Calu3 (cell line): ENCODE data around the gene NXF1. TPM values are rescaled to one million over a fixed set of nuclear protein-coding genes. Genes with fewer than 3 reads are reported as not detected.

Experiments
- BruUV-seq: library from RNA; stranded (reverse); fragments of 400-500 nt; replicated peaks from 2 replicates; lab custom pipeline; 2021; lab: Mats Ljungman, UMichigan
- CTCF ChIA-PET: fragments of 300-600 bp; sonication (Branson Sonifier 250); formaldehyde crosslinking; loops from one replicate; lab custom pipeline; 2022; ENCODE audit warnings: antibody characterized with exemption; lab: Charles Lee
- DNase-seq: peaks from one replicate; pipeline ENCODE4 v3.0.0; 2022
- H3K27ac Mint-ChIP-seq: one replicate; pipeline ENCODE4 v1.8.0; 2022; ENCODE audit warnings: mixed read lengths; ENCODE audit not compliant: unreplicated experiment
- H3K27me3 Mint-ChIP-seq: one replicate; pipeline ENCODE4 v1.8.0; 2022; ENCODE audit warnings: mixed read lengths; ENCODE audit not compliant: unreplicated experiment
- H3K36me3 Mint-ChIP-seq: one replicate; pipeline ENCODE4 v1.8.0; 2022; ENCODE audit warnings: mild to moderate bottlenecking, moderate library complexity, mixed read lengths; ENCODE audit not compliant: insufficient read depth, unreplicated experiment
- H3K4me1 Mint-ChIP-seq: one replicate; pipeline ENCODE4 v1.8.0; 2022; ENCODE audit warnings: mild to moderate bottlenecking, low read depth, mixed read lengths; ENCODE audit not compliant: unreplicated experiment
- H3K4me3 Mint-ChIP-seq: one replicate; pipeline ENCODE4 v1.8.0; 2022; ENCODE audit warnings: mild to moderate bottlenecking, low read depth, moderate library complexity, mixed read lengths; ENCODE audit not compliant: unreplicated experiment
- H3K9me3 Mint-ChIP-seq: one replicate; pipeline ENCODE4 v1.8.0; 2022; ENCODE audit warnings: low read depth, mixed read lengths; ENCODE audit not compliant: unreplicated experiment
- intact Hi-C: fragments of 100-400 bp; cut with micrococcal nuclease; formaldehyde crosslinking; loops from one replicate; pipeline ENCODE4 v1.10.0; 2022; ENCODE audit not compliant: unreplicated experiment
- total RNA-seq: library from RNA; stranded (reverse); gene quantifications from 2 replicates; pipeline ENCODE4 v1.2.3, GENCODE V29; 2022
- TF ChIP-seq, protein P1 (sequence below): fragments of 200-600 bp; IDR thresholded peaks from one replicate; pipeline ENCODE4 v1.8.0; 2022; ENCODE audit warnings: antibody characterized with exemption; ENCODE audit not compliant: unreplicated experiment

The NXF1 gene
- total RNA-seq, 1 experiment from 2014 or later = 51.6 TPM

DNA sequence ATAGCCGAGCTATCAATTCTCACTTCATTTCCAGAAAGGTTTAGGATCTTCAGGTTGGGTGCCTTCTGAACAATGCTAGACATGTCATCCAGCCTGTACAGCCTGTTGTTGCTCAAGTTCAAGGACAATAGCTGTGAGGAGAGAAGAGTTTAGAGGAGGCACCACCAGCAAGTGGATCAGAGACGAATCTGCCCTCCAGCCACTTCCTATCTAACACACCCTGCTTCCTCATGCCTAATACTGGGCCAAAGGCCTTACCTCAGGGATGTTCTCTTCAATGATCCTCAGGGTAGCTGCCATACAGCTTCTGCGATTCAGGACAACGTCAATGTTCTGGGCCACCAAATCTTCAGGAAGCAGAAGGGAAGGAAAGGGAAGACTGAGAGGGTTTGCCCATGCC, 4.2 kb downstream of the NXF1 start:
- Mint-ChIP-seq H3K4me3 (no peak overlapping the region), H3K27ac (no peak overlapping the region), H3K27me3 (no peaks in the 10 kb centered on the region), H3K36me3 (peaks cover 75% of the 10 kb centered on the region), H3K9me3 (no peaks in the 10 kb centered on the region), H3K4me1 (peaks cover 2% of the 10 kb centered on the region)
- TF ChIP-seq, protein P1, sequence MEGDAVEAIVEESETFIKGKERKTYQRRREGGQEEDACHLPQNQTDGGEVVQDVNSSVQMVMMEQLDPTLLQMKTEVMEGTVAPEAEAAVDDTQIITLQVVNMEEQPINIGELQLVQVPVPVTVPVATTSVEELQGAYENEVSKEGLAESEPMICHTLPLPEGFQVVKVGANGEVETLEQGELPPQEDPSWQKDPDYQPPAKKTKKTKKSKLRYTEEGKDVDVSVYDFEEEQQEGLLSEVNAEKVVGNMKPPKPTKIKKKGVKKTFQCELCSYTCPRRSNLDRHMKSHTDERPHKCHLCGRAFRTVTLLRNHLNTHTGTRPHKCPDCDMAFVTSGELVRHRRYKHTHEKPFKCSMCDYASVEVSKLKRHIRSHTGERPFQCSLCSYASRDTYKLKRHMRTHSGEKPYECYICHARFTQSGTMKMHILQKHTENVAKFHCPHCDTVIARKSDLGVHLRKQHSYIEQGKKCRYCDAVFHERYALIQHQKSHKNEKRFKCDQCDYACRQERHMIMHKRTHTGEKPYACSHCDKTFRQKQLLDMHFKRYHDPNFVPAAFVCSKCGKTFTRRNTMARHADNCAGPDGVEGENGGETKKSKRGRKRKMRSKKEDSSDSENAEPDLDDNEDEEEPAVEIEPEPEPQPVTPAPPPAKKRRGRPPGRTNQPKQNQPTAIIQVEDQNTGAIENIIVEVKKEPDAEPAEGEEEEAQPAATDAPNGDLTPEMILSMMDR = no peak
- no TSS peak for BruUV-seq
- no peak for DNase-seq
- CTCF ChIA-PET = interaction anchor here (0.6 kb wide), 1 partner anchor 1126 kb away, joined by 5 read pairs; no protein-coding TSS in a partner anchor
- intact Hi-C loops = no loop called here

DNA sequence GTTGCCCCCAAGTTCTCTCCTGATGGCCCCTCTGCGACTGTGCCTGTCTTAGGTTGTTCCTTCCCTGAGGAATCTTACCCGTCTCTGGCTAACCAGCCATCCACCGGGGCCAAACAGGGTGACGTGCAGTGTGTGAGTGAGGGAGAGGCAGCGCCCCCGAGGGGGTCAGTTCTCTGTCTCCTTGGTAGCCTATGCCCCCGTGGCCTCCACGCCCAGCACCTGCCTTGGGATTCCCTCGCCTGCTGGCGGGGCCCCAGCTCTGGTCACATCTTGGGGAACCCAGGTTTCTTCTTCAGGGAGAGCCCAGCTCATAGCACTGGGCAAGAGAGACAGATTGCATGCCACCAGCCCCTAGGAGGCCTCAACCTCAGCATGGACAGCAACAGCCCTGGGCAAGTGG, 5.8 kb downstream of the NXF1 start:
- no peaks in the 10 kb centered on the region for H3K27me3 Mint-ChIP-seq
- no peak for DNase-seq
- H3K4me1 Mint-ChIP-seq = no peaks in the 10 kb centered on the region
- BruUV-seq = no TSS peak
- H3K9me3 Mint-ChIP-seq = no peaks in the 10 kb centered on the region
- H3K36me3 Mint-ChIP-seq = peaks cover 72% of the 10 kb centered on the region
- TF ChIP-seq, protein P1 = no peak
- no peak overlapping the region for H3K27ac Mint-ChIP-seq
- H3K4me3 Mint-ChIP-seq = no peak overlapping the region
- CTCF ChIA-PET = no interaction called here
- intact Hi-C loops = no loop called here

DNA sequence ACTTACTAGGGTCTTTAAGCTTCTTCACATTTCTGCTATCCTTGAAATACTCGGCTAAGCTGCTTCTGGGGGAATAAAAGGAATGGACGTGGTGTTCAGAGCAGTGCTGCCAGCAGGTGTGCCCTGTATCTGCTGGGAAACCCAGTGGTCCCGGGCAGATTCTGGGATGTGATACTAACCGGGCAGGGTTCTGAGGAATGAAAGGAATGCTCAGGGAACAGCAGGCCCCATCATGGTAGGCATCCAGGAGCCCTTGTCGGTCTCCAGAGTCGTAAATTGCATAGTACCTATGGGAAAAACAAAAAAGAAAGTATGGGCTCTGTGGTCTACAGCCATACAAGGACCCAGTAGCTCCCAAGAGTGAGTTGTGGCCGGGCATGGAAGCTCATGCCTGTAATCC, 9.0 kb downstream of the NXF1 start:
- BruUV-seq = no TSS peak
- CTCF ChIA-PET = interaction anchor here (0.6 kb wide), 1 partner anchor 15 kb away, joined by 4 read pairs; no protein-coding TSS in a partner anchor
- H3K36me3 Mint-ChIP-seq = peaks cover 81% of the 10 kb centered on the region
- no peak for DNase-seq
- H3K27me3 Mint-ChIP-seq = no peaks in the 10 kb centered on the region
- intact Hi-C loops = no loop called here
- H3K27ac Mint-ChIP-seq = no peak overlapping the region
- no peaks in the 10 kb centered on the region for H3K4me1 Mint-ChIP-seq
- no peak overlapping the region for H3K4me3 Mint-ChIP-seq
- TF ChIP-seq, protein P1 = no peak
- no peaks in the 10 kb centered on the region for H3K9me3 Mint-ChIP-seq

DNA sequence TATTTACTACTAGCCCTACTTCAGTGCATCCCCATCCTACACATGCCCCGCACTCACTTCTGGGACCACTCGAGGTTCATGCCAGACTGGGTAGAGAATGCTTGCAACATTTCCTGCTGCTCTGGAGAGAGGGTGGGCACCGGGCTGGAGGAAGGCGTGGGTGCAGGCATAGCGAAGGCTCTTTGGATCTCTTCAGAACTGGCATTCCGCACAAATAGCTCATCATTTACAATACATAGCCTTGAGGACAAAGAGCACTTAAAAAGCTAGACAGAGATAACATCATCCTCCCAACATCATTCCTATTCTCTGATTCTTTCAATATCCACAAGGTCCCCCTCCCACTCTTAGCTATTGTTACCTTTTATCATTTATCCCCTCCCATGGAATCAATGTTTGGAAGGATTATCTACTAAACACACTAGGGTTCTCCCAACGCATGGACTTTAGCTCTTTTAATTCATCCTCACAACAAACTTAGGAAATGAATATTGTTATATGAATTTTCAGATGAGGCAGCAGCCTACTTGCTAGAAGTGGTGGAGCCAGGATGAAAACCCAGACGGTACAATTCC, 11.0 kb downstream of the NXF1 start:
- Mint-ChIP-seq H3K4me1 (peaks cover 16% of the 10 kb centered on the region), H3K36me3 (peaks cover 81% of the 10 kb centered on the region), H3K9me3 (no peaks in the 10 kb centered on the region), H3K4me3 (no peak overlapping the region), H3K27me3 (no peaks in the 10 kb centered on the region), H3K27ac (no peak overlapping the region)
- CTCF ChIA-PET = no interaction called here
- intact Hi-C loops = no loop called here
- no TSS peak for BruUV-seq
- TF ChIP-seq, protein P1 = no peak
- no peak for DNase-seq
